Thyroid gland (tissue), 4 donors: Measurements from ENCODE around the gene TFR2. TPM values are rescaled to one million over a fixed set of nuclear protein-coding genes. Genes with fewer than 3 reads are reported as not detected.

Experiments used
- DNase-seq, 2 donors: peaks; one replicate each; pipeline ENCODE4 v3.0.0-alpha.2; 2019
- H3K27ac ChIP-seq, 3 donors: fragments of 200-600 bp; sonication (generic); 1 replicate in 2 of 3; 2 replicates in 1 of 3; pipeline ENCODE4 v1.5.1; 2016 to 2019; ENCODE audit warnings: mild to moderate bottlenecking in 1 of 3, moderate library complexity in 1 of 3
- H3K27me3 ChIP-seq: fragments of 200-600 bp; sonication (generic); one replicate; pipeline ENCODE4 v1.5.1; 2019
- H3K36me3 ChIP-seq, 2 donors: fragments of 200-600 bp; sonication (generic); one replicate each; pipeline ENCODE4 v1.5.1; 2016 to 2019
- H3K4me1 ChIP-seq, 2 donors: fragments of 200-600 bp; sonication (generic); one replicate each; pipeline ENCODE4 v1.5.1; 2017 to 2019
- H3K4me3 ChIP-seq, 3 donors: fragments of 200-600 bp; sonication (generic); replicated peaks in 1 of 3; 1 replicate in 2 of 3; 2 replicates in 1 of 3; pipeline ENCODE4 v1.5.1; 2016; ENCODE audit warnings: mild to moderate bottlenecking in 1 of 3
- H3K9me3 ChIP-seq: fragments of 200-600 bp; sonication (generic); one replicate; pipeline ENCODE4 v1.5.1; 2017
- POLR2A ChIP-seq, 2 donors: fragments of 450-650 bp; IDR thresholded peaks; one replicate each; pipeline ENCODE4 v1.6.1; 2017; ENCODE audit warnings: antibody characterized with exemption in 2 of 2, mild to moderate bottlenecking in 2 of 2, moderate library complexity in 1 of 2
- WGBS, 2 donors: methylation state at CpG; one replicate each; pipeline ENCODE4 v1.1.5; 2017; 5-methylcytosine and 5-hydroxymethylcytosine counted together
- intact Hi-C: fragments of 100-400 bp; cut with DNase I; formaldehyde crosslinking; loops from one replicate; pipeline ENCODE4 v1.15.1; 2023
- total RNA-seq, 4 donors: library from RNA; depleted of rRNA; stranded (reverse); fragments of >200 nt; gene quantifications; one replicate each; pipeline ENCODE4 v1.2.3, GENCODE V29; 2016
- TF ChIP-seq, protein P1 (sequence below), 6 experiments: fragments of 200-600 bp in 3 of 6; fragments of 450-650 bp in 3 of 6; sonication (generic) in 3 of 6; IDR thresholded peaks; one replicate each; pipeline ENCODE4 v1.5.1; 2016 to 2019; ENCODE audit warnings: antibody characterized with exemption in 6 of 6, mild to moderate bottlenecking in 2 of 6, inconsistent platforms in 1 of 6, moderate library complexity in 1 of 6

TFR2 gene
- total RNA-seq, 4 donors from 2014 or later = 0.22 to 0.27 TPM; not detected in 2

DNA sequence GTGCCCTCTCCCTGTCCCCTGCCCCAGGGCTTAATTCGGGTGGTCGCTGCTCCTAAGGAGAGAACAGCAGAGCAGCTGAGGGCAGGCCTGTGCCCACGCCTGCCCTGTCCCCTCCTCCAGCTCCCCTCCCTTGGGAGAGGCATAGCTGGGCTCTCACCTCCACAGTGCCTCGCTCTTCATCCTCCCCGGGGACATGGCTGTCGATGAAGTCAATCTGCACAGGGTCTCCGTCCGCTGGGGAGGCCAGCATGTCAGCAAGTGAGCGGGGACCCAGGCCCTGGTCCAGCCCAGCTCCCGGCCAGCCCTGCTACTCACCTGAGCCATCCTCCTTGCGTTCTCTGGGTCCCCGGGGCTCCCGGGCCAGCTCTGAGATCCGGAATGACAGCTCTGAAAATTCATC lies 63.8 kb downstream of the TFR2 start:
- intact Hi-C loops = no loop called here
- Histone ChIP-seq H3K4me3 (no peak overlapping the region), H3K36me3 (peaks cover 65 to 72% of the 10 kb centered on the region in 2 donors), H3K27me3 (no peaks in the 10 kb centered on the region), H3K27ac (no peak overlapping the region), H3K9me3 (no peaks in the 10 kb centered on the region), H3K4me1 (peaks cover 6 to 7% of the 10 kb centered on the region in 2 donors)
- 90% methylated on average over 10 to 13 of the region's 14 CpGs for WGBS, 2 donors
- DNase-seq = no peak
- TF ChIP-seq, protein P1, sequence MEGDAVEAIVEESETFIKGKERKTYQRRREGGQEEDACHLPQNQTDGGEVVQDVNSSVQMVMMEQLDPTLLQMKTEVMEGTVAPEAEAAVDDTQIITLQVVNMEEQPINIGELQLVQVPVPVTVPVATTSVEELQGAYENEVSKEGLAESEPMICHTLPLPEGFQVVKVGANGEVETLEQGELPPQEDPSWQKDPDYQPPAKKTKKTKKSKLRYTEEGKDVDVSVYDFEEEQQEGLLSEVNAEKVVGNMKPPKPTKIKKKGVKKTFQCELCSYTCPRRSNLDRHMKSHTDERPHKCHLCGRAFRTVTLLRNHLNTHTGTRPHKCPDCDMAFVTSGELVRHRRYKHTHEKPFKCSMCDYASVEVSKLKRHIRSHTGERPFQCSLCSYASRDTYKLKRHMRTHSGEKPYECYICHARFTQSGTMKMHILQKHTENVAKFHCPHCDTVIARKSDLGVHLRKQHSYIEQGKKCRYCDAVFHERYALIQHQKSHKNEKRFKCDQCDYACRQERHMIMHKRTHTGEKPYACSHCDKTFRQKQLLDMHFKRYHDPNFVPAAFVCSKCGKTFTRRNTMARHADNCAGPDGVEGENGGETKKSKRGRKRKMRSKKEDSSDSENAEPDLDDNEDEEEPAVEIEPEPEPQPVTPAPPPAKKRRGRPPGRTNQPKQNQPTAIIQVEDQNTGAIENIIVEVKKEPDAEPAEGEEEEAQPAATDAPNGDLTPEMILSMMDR (IDR thresholded peaks at IDR 0.05) = no peak
- TF ChIP-seq POLR2A (IDR thresholded peaks at IDR 0.05) = no peak

DNA sequence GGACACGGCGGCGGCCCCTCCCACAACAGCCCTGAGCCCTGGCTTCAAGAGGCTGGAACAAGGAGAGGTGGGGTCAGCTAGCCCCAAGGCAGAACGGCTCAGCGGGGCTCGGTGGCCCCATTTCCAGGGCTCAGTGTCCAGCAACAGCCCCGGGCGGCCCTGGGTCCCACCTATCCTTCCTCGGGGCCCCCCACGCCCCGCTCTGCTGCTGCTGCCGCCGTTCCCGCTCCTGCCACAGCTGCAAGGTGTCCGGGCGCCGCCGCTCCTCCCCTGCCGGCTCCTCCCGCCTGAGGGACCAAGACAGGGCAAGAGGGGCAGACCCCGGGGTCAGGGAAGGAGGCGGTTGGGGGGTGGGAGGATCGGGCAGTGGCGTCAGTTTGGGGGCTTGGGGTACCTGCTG lies 64.2 kb downstream of the TFR2 start:
- DNase-seq = no peak
- TF ChIP-seq, protein P1 (IDR thresholded peaks at IDR 0.05) = no peak
- no peak for TF ChIP-seq POLR2A (IDR thresholded peaks at IDR 0.05)
- H3K36me3 ChIP-seq = peaks cover 65 to 72% of the 10 kb centered on the region in 2 donors
- H3K27ac ChIP-seq = no peak overlapping the region
- WGBS, 2 donors = 75 to 86% methylated on average over 8 to 24 of the region's 24 CpGs
- H3K4me1 ChIP-seq = peaks cover 2 to 3% of the 10 kb centered on the region in 2 donors
- no peak overlapping the region for H3K4me3 ChIP-seq
- no peaks in the 10 kb centered on the region for H3K9me3 ChIP-seq
- intact Hi-C loops = no loop called here
- H3K27me3 ChIP-seq = no peaks in the 10 kb centered on the region

DNA sequence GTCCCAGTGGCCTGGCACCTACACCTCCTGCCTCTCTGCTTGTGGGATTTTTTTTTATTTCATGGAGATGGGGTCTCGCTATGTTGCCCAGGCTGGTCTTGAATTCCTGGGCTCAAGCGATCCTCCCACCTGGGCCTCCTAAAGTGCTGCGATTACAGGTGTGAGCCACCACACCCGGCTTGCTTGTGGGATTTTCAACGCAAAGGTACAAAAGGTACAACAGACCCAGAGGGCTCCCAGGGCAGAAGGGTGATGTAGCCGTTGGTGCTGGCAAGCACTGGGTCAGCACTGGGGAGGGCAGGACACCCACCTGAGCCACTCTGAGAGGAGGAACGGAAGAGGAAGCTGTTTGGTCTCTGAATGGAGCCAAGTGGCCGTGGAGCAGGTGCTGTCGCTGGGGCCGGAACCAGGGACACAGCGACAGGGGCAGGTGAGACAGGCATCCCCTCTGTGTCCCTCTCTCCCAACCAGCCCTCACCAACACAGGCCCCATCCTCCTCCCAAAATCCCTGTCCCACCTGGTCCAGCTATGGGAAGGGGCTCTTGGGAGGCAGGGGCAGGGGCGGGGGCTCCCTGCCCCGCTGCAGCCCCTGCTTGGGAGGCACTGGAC lies 64.9 kb downstream of the TFR2 start:
- H3K4me3 ChIP-seq = no peak overlapping the region
- H3K27ac ChIP-seq = no peak overlapping the region
- peaks cover 0 to 5% of the 10 kb centered on the region in 2 donors for H3K4me1 ChIP-seq
- peaks cover 60 to 66% of the 10 kb centered on the region in 2 donors for H3K36me3 ChIP-seq
- intact Hi-C loops = no loop called here
- WGBS, 2 donors = 95 to 97% methylated on average over 11 to 13 of the region's 13 CpGs
- no peak for DNase-seq
- H3K9me3 ChIP-seq = no peaks in the 10 kb centered on the region
- H3K27me3 ChIP-seq = no peaks in the 10 kb centered on the region
- TF ChIP-seq, protein P1 (IDR thresholded peaks at IDR 0.05) = no peak
- TF ChIP-seq POLR2A (IDR thresholded peaks at IDR 0.05) = no peak

DNA sequence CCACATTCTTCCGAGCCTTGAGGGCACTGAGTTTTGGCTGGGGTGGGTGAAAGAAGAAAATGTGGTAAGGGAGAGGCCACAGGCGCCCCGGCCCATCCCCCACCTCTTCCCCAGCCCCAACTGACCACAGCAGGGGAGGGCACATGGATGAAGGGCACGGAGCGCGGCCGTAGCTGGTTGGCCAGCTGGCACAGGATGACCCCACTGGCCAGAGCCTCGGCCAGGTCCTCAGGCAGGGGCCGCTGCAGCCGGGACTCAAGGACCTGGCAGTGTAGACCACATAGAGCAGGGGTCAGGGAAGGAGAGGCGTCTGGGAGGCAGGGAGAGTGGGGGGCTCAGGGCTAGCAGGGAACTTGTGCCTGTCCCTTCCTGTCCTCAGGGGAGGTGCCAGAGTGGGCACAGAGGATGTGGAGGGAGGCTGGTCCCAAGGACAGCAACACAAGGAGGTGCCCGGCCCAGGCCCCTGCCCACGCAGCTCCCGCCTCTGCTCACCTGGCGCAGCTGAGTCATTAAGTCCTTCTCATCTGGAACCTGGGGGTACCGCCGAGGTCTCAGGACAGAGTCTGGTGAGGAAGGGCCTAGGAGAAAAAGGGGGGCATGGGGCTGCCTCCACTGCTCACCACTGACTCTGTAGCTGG lies 65.5 kb downstream of the TFR2 start:
- peaks cover 0 to 5% of the 10 kb centered on the region in 2 donors for H3K4me1 ChIP-seq
- H3K9me3 ChIP-seq = no peaks in the 10 kb centered on the region
- H3K4me3 ChIP-seq = no peak overlapping the region
- H3K27me3 ChIP-seq = no peaks in the 10 kb centered on the region
- intact Hi-C loops = no loop called here
- H3K27ac ChIP-seq = no peak overlapping the region
- TF ChIP-seq, protein P1 (IDR thresholded peaks at IDR 0.05) = no peak
- no peak for TF ChIP-seq POLR2A (IDR thresholded peaks at IDR 0.05)
- DNase-seq = no peak
- peaks cover 53 to 60% of the 10 kb centered on the region in 2 donors for H3K36me3 ChIP-seq
- 86 to 88% methylated on average over 16 to 17 of the region's 17 CpGs for WGBS, 2 donors

DNA sequence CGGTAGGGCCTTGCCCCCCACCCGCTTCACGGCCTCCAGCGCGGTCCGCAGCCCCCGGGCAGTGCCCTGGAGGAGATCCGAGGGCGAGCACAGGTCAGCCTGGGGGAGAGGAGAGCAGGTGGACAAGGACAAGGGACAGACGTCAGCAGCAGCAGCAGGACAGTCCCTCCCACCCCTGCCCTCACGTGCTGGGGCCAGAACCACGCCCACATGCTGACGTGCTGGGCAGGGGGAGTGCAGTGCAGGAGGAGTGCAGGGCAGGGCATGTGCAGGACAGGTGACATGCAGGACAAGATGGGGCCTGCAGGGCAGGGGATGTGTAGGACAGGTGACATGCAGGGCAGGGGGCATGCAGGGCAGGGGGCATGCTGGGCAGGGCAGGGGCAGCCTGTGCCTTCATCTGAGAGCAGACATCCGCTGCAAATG lies 66.1 kb downstream of the TFR2 start:
- WGBS, 2 donors = 83 to 86% methylated on average over 8 to 14 of the region's 14 CpGs
- no peak for DNase-seq
- Histone ChIP-seq H3K27me3 (no peaks in the 10 kb centered on the region), H3K36me3 (peaks cover 52 to 54% of the 10 kb centered on the region in 2 donors), H3K9me3 (no peaks in the 10 kb centered on the region), H3K4me3 (no peak overlapping the region), H3K4me1 (peaks cover 4 to 7% of the 10 kb centered on the region in 2 donors), H3K27ac (no peak overlapping the region)
- TF ChIP-seq, protein P1 (IDR thresholded peaks at IDR 0.05) = no peak
- no peak for TF ChIP-seq POLR2A (IDR thresholded peaks at IDR 0.05)
- intact Hi-C loops = no loop called here
